BE2C (cell line): Measurements from ENCODE around the gene DHX36.

ENCODE experiments used
- DNase-seq: peaks from one replicate; pipeline ENCODE4 v3.0.0-alpha.2; 2020
- H3K27me3 ChIP-seq: fragments of 250-450 bp; sonication (Bioruptor Pico); 2 replicates; pipeline ENCODE4 v1.5.1; 2020; ENCODE audit warnings: mild to moderate bottlenecking
- H3K36me3 ChIP-seq: fragments of 250-450 bp; sonication (Bioruptor Pico); 2 replicates; pipeline ENCODE4 v1.5.1; 2020; ENCODE audit warnings: mild to moderate bottlenecking
- H3K4me1 ChIP-seq: fragments of 250-450 bp; sonication (Bioruptor Pico); 2 replicates; pipeline ENCODE4 v1.5.1; 2020
- H3K4me3 ChIP-seq: 2 replicates; pipeline ENCODE4 v1.5.1; 2011; ENCODE audit warnings: low read depth, low read length
- H3K9me3 ChIP-seq: fragments of 250-450 bp; sonication (Bioruptor Pico); 2 replicates; pipeline ENCODE4 v1.5.1; 2020
- CTCF ChIP-seq: IDR thresholded peaks from 2 replicates; pipeline ENCODE4 v1.5.1; 2012; ENCODE audit warnings: mild to moderate bottlenecking, low read depth, low read length

The DHX36 gene

GRCh38 chr3:154324919-154325318 lies 632 bp upstream of the DHX36 start:
- Histone ChIP-seq H3K27me3 (no peaks in the 10 kb centered on the region), H3K4me3 (peak overlapping the region; percentile 96), H3K36me3 (no peaks in the 10 kb centered on the region; the same call in 1 of the 2 replicates), H3K9me3 (no peaks in the 10 kb centered on the region), H3K4me1 (peaks cover 5% of the 10 kb centered on the region)
- no peak for DNase-seq
- no peak for TF ChIP-seq CTCF

- peaks cover 1% of the 10 kb centered on the region for H3K4me1 ChIP-seq
- H3K36me3 ChIP-seq, result peaks cover 45% of the 10 kb centered on the region
- DNase-seq, result no peak
- H3K4me3 ChIP-seq, result no peak overlapping the region
- no peaks in the 10 kb centered on the region for H3K27me3 ChIP-seq
- no peaks in the 10 kb centered on the region for H3K9me3 ChIP-seq
- no peak for TF ChIP-seq CTCF
These were observed 7.1 kb downstream of the DHX36 start for GRCh38 chr3:154316974-154317767.

GRCh38 chr3:154314152-154314551 lies 10.1 kb downstream of the DHX36 start:
- Histone ChIP-seq H3K36me3 (peaks cover 59% of the 10 kb centered on the region), H3K4me3 (no peak overlapping the region), H3K4me1 (no peaks in the 10 kb centered on the region; the same call in 1 of the 2 replicates), H3K9me3 (no peaks in the 10 kb centered on the region), H3K27me3 (no peaks in the 10 kb centered on the region)
- TF ChIP-seq CTCF, result no peak
- DNase-seq, result no peak

- Histone ChIP-seq H3K4me1 (no peaks in the 10 kb centered on the region), H3K9me3 (no peaks in the 10 kb centered on the region), H3K36me3 (peaks cover 83% of the 10 kb centered on the region), H3K4me3 (no peak overlapping the region), H3K27me3 (no peaks in the 10 kb centered on the region)
- no peak for TF ChIP-seq CTCF
- no peak for DNase-seq
These were observed 13.4 kb downstream of the DHX36 start for GRCh38 chr3:154310840-154311239.

- Histone ChIP-seq H3K36me3 (peaks cover 88% of the 10 kb centered on the region), H3K4me3 (no peak overlapping the region), H3K4me1 (peaks cover 29% of the 10 kb centered on the region), H3K27me3 (no peaks in the 10 kb centered on the region), H3K9me3 (peaks cover 4% of the 10 kb centered on the region; the same call in 1 of the 2 replicates)
- no peak for TF ChIP-seq CTCF
- no peak for DNase-seq
These were observed 16.9 kb downstream of the DHX36 start for GRCh38 chr3:154307363-154307762.

GRCh38 chr3:154304936-154305335 lies 19.4 kb downstream of the DHX36 start:
- H3K36me3 ChIP-seq, result peaks cover 96% of the 10 kb centered on the region

More at GRCh38 chr3:154304936-154305335, 19.4 kb downstream of the DHX36 start:
- peaks cover 4% of the 10 kb centered on the region; the same call in 1 of the 2 replicates for H3K9me3 ChIP-seq
- peaks cover 38% of the 10 kb centered on the region for H3K4me1 ChIP-seq
- no peaks in the 10 kb centered on the region for H3K27me3 ChIP-seq
- H3K4me3 ChIP-seq, result no peak overlapping the region
- TF ChIP-seq CTCF, result no peak
- peak; percentile 8 for DNase-seq
